SK-N-SH treated with all-trans-retinoic acid at 6 μM for 48 hours (cell line): ENCODE results near the gene TMEM208.

Experiments
- ATAC-seq: fragments of 200-7000 bp; cut with Tn5 transposase; 3 replicates; pipeline ENCODE4 v1.9.1; 2020; ENCODE audit warnings: mild to moderate bottlenecking, moderate library complexity
- ARNTL ChIP-seq: fragments of 450-650 bp; formaldehyde crosslinking; IDR thresholded peaks from 2 replicates; pipeline ENCODE4 v1.5.0; 2020; ENCODE audit warnings: low read depth, mild to moderate bottlenecking, moderate library complexity, borderline replicate concordance
- BACH2 ChIP-seq: fragments of 250-450 bp; sonication (Bioruptor Pico); IDR thresholded peaks from 2 replicates; pipeline ENCODE4 v1.9.0; 2021; ENCODE audit warnings: mild to moderate bottlenecking, borderline replicate concordance
- ESRRG ChIP-seq: fragments of 250-450 bp; sonication (Bioruptor Pico); IDR thresholded peaks from 2 replicates; pipeline ENCODE4 v1.6.1; 2021; ENCODE audit warnings: mild to moderate bottlenecking
- GLIS3 ChIP-seq: fragments of 250-450 bp; sonication (Bioruptor Pico); IDR thresholded peaks from 2 replicates; pipeline ENCODE4 v1.5.0; 2020; ENCODE audit warnings: mild to moderate bottlenecking, moderate library complexity
- OSR1 ChIP-seq: fragments of 250-450 bp; sonication (Bioruptor Pico); IDR thresholded peaks from 2 replicates; pipeline ENCODE4 v1.8.0; 2022; ENCODE audit warnings: moderate library complexity, mild to moderate bottlenecking, inconsistent platforms
- PPARA ChIP-seq: fragments of 250-450 bp; sonication (Bioruptor Pico); IDR thresholded peaks from 2 replicates; pipeline ENCODE4 v1.5.0; 2020; ENCODE audit warnings: mild to moderate bottlenecking, borderline replicate concordance
- RARB ChIP-seq: fragments of 250-450 bp; sonication (Bioruptor Pico); IDR thresholded peaks from 2 replicates; pipeline ENCODE4 v1.8.0; 2021; ENCODE audit warnings: mild to moderate bottlenecking, moderate library complexity
- TCF4 ChIP-seq: fragments of 250-450 bp; sonication (Bioruptor Pico); IDR thresholded peaks from 2 replicates; pipeline ENCODE4 v1.8.0; 2021; ENCODE audit warnings: mild to moderate bottlenecking, moderate library complexity, borderline replicate concordance
- TOX ChIP-seq: fragments of 250-450 bp; sonication (Bioruptor Pico); IDR thresholded peaks from 2 replicates; pipeline ENCODE4 v1.8.0; 2021; ENCODE audit warnings: mild to moderate bottlenecking, moderate library complexity, borderline replicate concordance
- ZC3H10 ChIP-seq: fragments of 250-450 bp; sonication (Bioruptor Pico); IDR thresholded peaks from 2 replicates; pipeline ENCODE4 v1.5.1; 2021; ENCODE audit warnings: mild to moderate bottlenecking, moderate library complexity
- ZFP3 ChIP-seq: fragments of 250-450 bp; sonication (Bioruptor Pico); IDR thresholded peaks from 2 replicates; pipeline ENCODE4 v1.5.0; 2020; ENCODE audit warnings: mild to moderate bottlenecking, moderate library complexity
- ZFP30 ChIP-seq: fragments of 450-650 bp; formaldehyde crosslinking; IDR thresholded peaks from 2 replicates; pipeline ENCODE4 v1.5.0; 2022; ENCODE audit warnings: mild to moderate bottlenecking, moderate library complexity
- ZNF565 ChIP-seq: fragments of 450-650 bp; formaldehyde crosslinking; conservative IDR thresholded peaks from 2 replicates; pipeline ENCODE4 v1.5.0; 2020; ENCODE audit warnings: low read depth, mild to moderate bottlenecking, moderate library complexity
- ZNF70 ChIP-seq: fragments of 450-650 bp; formaldehyde crosslinking; IDR thresholded peaks from 2 replicates; pipeline ENCODE4 v1.5.0; 2020; ENCODE audit warnings: mild to moderate bottlenecking, moderate library complexity
- ZNF8 ChIP-seq: fragments of 450-650 bp; formaldehyde crosslinking; IDR thresholded peaks from 2 replicates; pipeline ENCODE4 v1.5.0; 2020; ENCODE audit warnings: mild to moderate bottlenecking, moderate library complexity
- TF ChIP-seq, protein P1 (sequence below): fragments of 250-450 bp; sonication (Bioruptor Pico); IDR thresholded peaks from 2 replicates; pipeline ENCODE4 v1.8.0; 2021; ENCODE audit warnings: low read depth, mild to moderate bottlenecking, moderate library complexity, borderline replicate concordance
- TF ChIP-seq, protein P2 (sequence below): fragments of 250-450 bp; sonication (Bioruptor Pico); IDR thresholded peaks from 2 replicates; pipeline ENCODE4 v1.5.1; 2021; ENCODE audit warnings: mild to moderate bottlenecking, moderate library complexity
- TF ChIP-seq, protein P3 (sequence below): fragments of 250-450 bp; sonication (Bioruptor Pico); IDR thresholded peaks from 2 replicates; pipeline ENCODE4 v1.5.0; 2020; ENCODE audit warnings: mild to moderate bottlenecking, moderate library complexity
- TF ChIP-seq, protein P4 (sequence below): fragments of 250-450 bp; sonication (Bioruptor Pico); IDR thresholded peaks from 2 replicates; pipeline ENCODE4 v1.8.0; 2020; ENCODE audit warnings: mild to moderate bottlenecking, moderate library complexity, borderline replicate concordance

Gene TMEM208

DNA sequence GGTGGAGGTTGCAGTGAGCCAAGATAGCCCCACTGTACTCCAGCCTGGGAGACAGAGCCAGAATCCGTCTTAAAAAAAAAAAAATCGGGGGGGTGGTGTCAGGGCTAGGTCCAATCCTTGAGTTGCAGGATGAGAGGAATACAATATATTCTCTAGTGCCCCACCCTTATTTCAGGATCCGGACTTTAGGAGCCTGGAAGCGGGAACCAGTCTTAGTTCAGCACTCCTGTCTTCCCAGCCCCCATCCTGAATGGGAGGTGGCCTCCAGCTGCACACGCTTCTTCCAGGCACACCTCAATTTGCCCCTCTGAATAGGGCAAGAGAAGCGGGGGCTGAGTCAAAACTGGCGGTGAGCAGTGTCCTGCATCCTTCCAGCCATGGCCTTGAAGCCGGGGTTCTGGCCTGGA lies 18.7 kb downstream of the TMEM208 start:
- TF ChIP-seq, protein P1, sequence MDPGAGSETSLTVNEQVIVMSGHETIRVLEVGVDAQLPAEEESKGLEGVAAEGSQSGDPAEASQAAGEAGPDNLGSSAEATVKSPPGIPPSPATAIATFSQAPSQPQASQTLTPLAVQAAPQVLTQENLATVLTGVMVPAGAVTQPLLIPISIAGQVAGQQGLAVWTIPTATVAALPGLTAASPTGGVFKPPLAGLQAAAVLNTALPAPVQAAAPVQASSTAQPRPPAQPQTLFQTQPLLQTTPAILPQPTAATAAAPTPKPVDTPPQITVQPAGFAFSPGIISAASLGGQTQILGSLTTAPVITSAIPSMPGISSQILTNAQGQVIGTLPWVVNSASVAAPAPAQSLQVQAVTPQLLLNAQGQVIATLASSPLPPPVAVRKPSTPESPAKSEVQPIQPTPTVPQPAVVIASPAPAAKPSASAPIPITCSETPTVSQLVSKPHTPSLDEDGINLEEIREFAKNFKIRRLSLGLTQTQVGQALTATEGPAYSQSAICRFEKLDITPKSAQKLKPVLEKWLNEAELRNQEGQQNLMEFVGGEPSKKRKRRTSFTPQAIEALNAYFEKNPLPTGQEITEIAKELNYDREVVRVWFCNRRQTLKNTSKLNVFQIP (CRISPR knock-in tag): no peak
- TF ChIP-seq ZNF8 (CRISPR knock-in tag): no peak
- TF ChIP-seq ZNF70 (CRISPR knock-in tag): no peak
- TF ChIP-seq TOX (CRISPR knock-in tag): no peak
- no peak for TF ChIP-seq ESRRG (CRISPR knock-in tag)
- TF ChIP-seq ZNF565 (CRISPR knock-in tag): no peak
- TF ChIP-seq BACH2 (CRISPR knock-in tag): no peak
- TF ChIP-seq ZC3H10 (CRISPR knock-in tag): no peak
- TF ChIP-seq, protein P2, sequence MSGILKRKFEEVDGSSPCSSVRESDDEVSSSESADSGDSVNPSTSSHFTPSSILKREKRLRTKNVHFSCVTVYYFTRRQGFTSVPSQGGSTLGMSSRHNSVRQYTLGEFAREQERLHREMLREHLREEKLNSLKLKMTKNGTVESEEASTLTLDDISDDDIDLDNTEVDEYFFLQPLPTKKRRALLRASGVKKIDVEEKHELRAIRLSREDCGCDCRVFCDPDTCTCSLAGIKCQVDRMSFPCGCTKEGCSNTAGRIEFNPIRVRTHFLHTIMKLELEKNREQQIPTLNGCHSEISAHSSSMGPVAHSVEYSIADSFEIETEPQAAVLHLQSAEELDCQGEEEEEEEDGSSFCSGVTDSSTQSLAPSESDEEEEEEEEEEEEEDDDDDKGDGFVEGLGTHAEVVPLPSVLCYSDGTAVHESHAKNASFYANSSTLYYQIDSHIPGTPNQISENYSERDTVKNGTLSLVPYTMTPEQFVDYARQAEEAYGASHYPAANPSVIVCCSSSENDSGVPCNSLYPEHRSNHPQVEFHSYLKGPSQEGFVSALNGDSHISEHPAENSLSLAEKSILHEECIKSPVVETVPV (CRISPR knock-in tag): no peak
- TF ChIP-seq, protein P3, sequence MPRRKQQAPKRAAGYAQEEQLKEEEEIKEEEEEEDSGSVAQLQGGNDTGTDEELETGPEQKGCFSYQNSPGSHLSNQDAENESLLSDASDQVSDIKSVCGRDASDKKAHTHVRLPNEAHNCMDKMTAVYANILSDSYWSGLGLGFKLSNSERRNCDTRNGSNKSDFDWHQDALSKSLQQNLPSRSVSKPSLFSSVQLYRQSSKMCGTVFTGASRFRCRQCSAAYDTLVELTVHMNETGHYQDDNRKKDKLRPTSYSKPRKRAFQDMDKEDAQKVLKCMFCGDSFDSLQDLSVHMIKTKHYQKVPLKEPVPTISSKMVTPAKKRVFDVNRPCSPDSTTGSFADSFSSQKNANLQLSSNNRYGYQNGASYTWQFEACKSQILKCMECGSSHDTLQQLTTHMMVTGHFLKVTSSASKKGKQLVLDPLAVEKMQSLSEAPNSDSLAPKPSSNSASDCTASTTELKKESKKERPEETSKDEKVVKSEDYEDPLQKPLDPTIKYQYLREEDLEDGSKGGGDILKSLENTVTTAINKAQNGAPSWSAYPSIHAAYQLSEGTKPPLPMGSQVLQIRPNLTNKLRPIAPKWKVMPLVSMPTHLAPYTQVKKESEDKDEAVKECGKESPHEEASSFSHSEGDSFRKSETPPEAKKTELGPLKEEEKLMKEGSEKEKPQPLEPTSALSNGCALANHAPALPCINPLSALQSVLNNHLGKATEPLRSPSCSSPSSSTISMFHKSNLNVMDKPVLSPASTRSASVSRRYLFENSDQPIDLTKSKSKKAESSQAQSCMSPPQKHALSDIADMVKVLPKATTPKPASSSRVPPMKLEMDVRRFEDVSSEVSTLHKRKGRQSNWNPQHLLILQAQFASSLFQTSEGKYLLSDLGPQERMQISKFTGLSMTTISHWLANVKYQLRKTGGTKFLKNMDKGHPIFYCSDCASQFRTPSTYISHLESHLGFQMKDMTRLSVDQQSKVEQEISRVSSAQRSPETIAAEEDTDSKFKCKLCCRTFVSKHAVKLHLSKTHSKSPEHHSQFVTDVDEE: no peak
- no peak for TF ChIP-seq GLIS3 (CRISPR knock-in tag)
- no peak for TF ChIP-seq PPARA (CRISPR knock-in tag)
- TF ChIP-seq OSR1 (CRISPR knock-in tag): no peak
- no peak for TF ChIP-seq ARNTL (CRISPR knock-in tag)
- no peak for TF ChIP-seq ZFP3 (CRISPR knock-in tag)
- TF ChIP-seq RARB: no peak
- ATAC-seq: no peak

DNA sequence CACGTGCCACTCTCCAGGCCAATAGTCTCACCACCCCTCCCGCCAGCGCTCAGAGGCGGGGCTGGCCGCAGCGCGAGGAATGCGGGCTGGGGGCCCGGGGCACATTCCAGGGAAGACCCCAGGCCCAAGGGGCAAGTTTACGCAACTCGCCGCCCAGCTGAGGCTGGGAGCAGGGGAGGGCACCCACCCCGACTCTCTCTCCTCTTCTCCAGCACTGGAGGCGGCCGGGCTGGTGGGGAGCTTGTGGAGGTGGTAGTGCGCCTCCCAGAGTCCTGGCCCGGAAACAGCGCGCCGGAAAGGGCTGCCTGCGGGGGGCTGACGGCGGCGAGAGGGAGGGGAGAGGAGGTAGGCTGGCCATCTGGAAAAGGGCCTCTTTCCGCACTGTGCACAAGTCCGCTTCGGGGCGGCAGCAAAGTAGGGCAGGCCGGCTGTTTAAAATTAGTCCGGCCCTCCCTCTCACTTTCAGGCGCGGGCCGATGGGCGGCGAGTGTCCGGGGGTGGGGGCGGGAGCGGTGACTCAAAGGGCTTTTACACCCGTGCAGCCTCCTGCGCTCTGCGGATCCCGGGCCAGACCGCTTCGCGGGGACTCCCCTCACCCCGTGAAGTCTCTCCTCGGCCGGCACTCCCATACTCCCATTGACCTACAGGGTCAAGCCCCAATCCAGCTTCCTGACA lies 19.3 kb downstream of the TMEM208 start:
- TF ChIP-seq PPARA (CRISPR knock-in tag) (no peak), TCF4 (peak; percentile 36; the same call in 1 of the 2 replicates)
- TF ChIP-seq, protein P4, sequence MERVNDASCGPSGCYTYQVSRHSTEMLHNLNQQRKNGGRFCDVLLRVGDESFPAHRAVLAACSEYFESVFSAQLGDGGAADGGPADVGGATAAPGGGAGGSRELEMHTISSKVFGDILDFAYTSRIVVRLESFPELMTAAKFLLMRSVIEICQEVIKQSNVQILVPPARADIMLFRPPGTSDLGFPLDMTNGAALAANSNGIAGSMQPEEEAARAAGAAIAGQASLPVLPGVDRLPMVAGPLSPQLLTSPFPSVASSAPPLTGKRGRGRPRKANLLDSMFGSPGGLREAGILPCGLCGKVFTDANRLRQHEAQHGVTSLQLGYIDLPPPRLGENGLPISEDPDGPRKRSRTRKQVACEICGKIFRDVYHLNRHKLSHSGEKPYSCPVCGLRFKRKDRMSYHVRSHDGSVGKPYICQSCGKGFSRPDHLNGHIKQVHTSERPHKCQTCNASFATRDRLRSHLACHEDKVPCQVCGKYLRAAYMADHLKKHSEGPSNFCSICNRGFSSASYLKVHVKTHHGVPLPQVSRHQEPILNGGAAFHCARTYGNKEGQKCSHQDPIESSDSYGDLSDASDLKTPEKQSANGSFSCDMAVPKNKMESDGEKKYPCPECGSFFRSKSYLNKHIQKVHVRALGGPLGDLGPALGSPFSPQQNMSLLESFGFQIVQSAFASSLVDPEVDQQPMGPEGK (CRISPR knock-in tag): peak; percentile 91
- peak; percentile 69 for ATAC-seq

DNA sequence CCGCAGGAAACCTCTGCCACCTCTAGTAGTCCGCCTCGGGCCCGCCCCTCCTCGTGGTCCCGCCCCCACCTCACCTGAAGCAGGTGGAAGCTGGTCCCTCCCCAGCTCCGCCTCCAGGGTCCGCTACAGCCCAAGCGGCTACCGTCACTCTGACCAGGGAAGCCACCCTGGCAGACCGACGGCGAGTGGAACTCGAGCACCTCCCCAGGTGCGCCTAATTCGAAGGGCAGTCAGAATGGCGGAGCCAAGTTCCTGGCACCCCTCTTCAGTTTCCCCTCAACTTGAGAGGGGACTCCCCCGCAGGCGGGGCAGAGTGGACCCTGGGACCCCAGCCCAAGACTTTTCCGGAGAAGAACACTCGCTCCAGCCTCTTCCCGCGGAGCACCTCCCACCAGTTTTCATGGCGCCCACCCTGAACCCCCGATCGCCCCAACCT lies 19.8 kb downstream of the TMEM208 start:
- ATAC-seq: peak; percentile 5
- TF ChIP-seq TCF4 (no peak), RARB (no peak), ZNF8 (CRISPR knock-in tag) (no peak), OSR1 (CRISPR knock-in tag) (no peak), ESRRG (CRISPR knock-in tag) (no peak), ZNF565 (CRISPR knock-in tag) (no peak), ZC3H10 (CRISPR knock-in tag) (no peak), PPARA (CRISPR knock-in tag) (no peak), ZFP30 (CRISPR knock-in tag) (no peak), TOX (CRISPR knock-in tag) (no peak)
- TF ChIP-seq, protein P4 (CRISPR knock-in tag): no peak
- TF ChIP-seq, protein P3: no peak
